ENCODE data around the gene SPEF2. TPM values are rescaled to one million over a fixed set of nuclear protein-coding genes. Genes with fewer than 3 reads are reported as not detected.
"Not testable (repeated sequence)": the region's sequence is repeated elsewhere in the genome, so short reads cannot be mapped to it uniquely, and the experiment has no call there.

The SPEF2 gene
- total RNA-seq, 2 experiments from 2014 or later, result 6.7 to 8.3 TPM

GRCh38 chr5:35832762-35833161 lies 215.1 kb downstream of the SPEF2 start:
- POLR2A ChIA-PET, result interaction anchor here (0.8 to 1.9 kb wide), 5 partner anchors 16 to 91 kb away, joined by 3 to 5 read pairs (median 4); partner anchors contain the start of gene IL7R

GRCh38 chr5:35833224-35833623 lies 215.6 kb downstream of the SPEF2 start:
- CTCF ChIA-PET, result interaction anchor here (0.8 to 1.8 kb wide), 4 partner anchors 11 to 216 kb away, joined by 3 to 9 read pairs (median 4); no protein-coding TSS in a partner anchor
- POLR2A ChIA-PET, result interaction anchor here (0.8 to 1.9 kb wide), 5 partner anchors 16 to 91 kb away, joined by 3 to 5 read pairs (median 4); partner anchors contain the start of gene IL7R

More at GRCh38 chr5:35832762-35833161, 215.1 kb downstream of the SPEF2 start:
- CTCF ChIA-PET, result interaction anchor here (0.8 to 1.8 kb wide), 4 partner anchors 11 to 216 kb away, joined by 3 to 9 read pairs (median 4); no protein-coding TSS in a partner anchor

- POLR2A ChIA-PET, result interaction anchor here (0.8 to 1.0 kb wide), 4 partner anchors 10 to 23 kb away, joined by 3 to 4 read pairs (median 4); no protein-coding TSS in a partner anchor
- CTCF ChIA-PET, result interaction anchor here (1.0 kb wide), 1 partner anchor 9 kb away, joined by 3 read pairs; no protein-coding TSS in a partner anchor
Observed at GRCh38 chr5:35835796-35836742, 218.4 kb downstream of the SPEF2 start.

- POLR2A ChIA-PET, result interaction anchor here (1.1 to 1.3 kb wide), 4 partner anchors 14 to 18 kb away, joined by 6 to 8 read pairs (median 7); partner anchors contain the start of gene IL7R
- CTCF ChIA-PET, result interaction anchor here (1.2 to 1.5 kb wide), 5 partner anchors 12 to 188 kb away, joined by 3 to 5 read pairs (median 5); partner anchors contain the start of gene IL7R
Observed at GRCh38 chr5:35838370-35839042, 220.8 kb downstream of the SPEF2 start.

GRCh38 chr5:35842856-35843255 lies 225.2 kb downstream of the SPEF2 start:
- ChIA-PET POLR2A (no interaction called here), CTCF (no interaction called here)

GRCh38 chr5:35845508-35845907 lies 227.8 kb downstream of the SPEF2 start:
- POLR2A ChIA-PET, CTCF ChIA-PET: not testable (repeated sequence)

- ChIA-PET POLR2A (no interaction called here), CTCF (no interaction called here)
Observed at GRCh38 chr5:35847491-35847890, 229.8 kb downstream of the SPEF2 start.

GRCh38 chr5:35847961-35848360 lies 230.3 kb downstream of the SPEF2 start:
- ChIA-PET CTCF (no interaction called here), POLR2A (no interaction called here)

- ChIA-PET POLR2A (interaction anchor here (0.7 kb wide), 1 partner anchor 122 kb away, joined by 4 read pairs; no protein-coding TSS in a partner anchor), CTCF (interaction anchor here (0.9 to 2.2 kb wide), 3 partner anchors 12 to 55 kb away, joined by 3 to 5 read pairs (median 3); no protein-coding TSS in a partner anchor)
Observed at GRCh38 chr5:35849860-35850259, 232.2 kb downstream of the SPEF2 start.

GRCh38 chr5:35850967-35851680 lies 233.5 kb downstream of the SPEF2 start:
- POLR2A ChIA-PET, result interaction anchor here (2.3 kb wide), 1 partner anchor 13 kb away, joined by 7 read pairs; no protein-coding TSS in a partner anchor
- CTCF ChIA-PET, result interaction anchor here (1.1 to 2.2 kb wide), 6 partner anchors 12 to 78 kb away, joined by 3 to 5 read pairs (median 4); no protein-coding TSS in a partner anchor

- CTCF ChIA-PET, result interaction anchor here (1.2 to 2.0 kb wide), 7 partner anchors 11 to 79 kb away, joined by 3 to 5 read pairs (median 4); no protein-coding TSS in a partner anchor
- POLR2A ChIA-PET, result interaction anchor here (0.7 to 2.3 kb wide), 7 partner anchors 12 to 226 kb away, joined by 3 to 7 read pairs (median 4); no protein-coding TSS in a partner anchor
Observed at GRCh38 chr5:35852084-35852734, 234.5 kb downstream of the SPEF2 start.

GRCh38 chr5:35852773-35853172 lies 235.1 kb downstream of the SPEF2 start:
- CTCF ChIA-PET, result interaction anchor here (1.3 to 2.0 kb wide), 4 partner anchors 11 to 75 kb away, joined by 3 to 5 read pairs (median 4); no protein-coding TSS in a partner anchor
- POLR2A ChIA-PET, result interaction anchor here (0.7 to 2.3 kb wide), 7 partner anchors 11 to 226 kb away, joined by 3 to 7 read pairs (median 4); no protein-coding TSS in a partner anchor

GRCh38 chr5:35853631-35854030 lies 236.0 kb downstream of the SPEF2 start:
- CTCF ChIA-PET, result interaction anchor here (0.7 to 1.7 kb wide), 7 partner anchors 16 to 236 kb away, joined by 3 to 4 read pairs (median 3); partner anchors contain the start of gene SPEF2
- POLR2A ChIA-PET, result interaction anchor here (0.9 to 2.3 kb wide), 8 partner anchors 15 to 388 kb away, joined by 3 to 8 read pairs (median 4); partner anchors contain the start of gene NADK2

- ChIA-PET POLR2A (interaction anchor here (0.6 to 1.4 kb wide), 8 partner anchors 10 to 388 kb away, joined by 3 to 8 read pairs (median 3); partner anchors contain the start of gene NADK2), CTCF (interaction anchor here (0.7 to 1.2 kb wide), 7 partner anchors 17 to 237 kb away, joined by 3 to 4 read pairs (median 3); partner anchors contain the start of gene SPEF2)
Observed at GRCh38 chr5:35854248-35854647, 236.6 kb downstream of the SPEF2 start.

- CTCF ChIA-PET, result interaction anchor here (0.9 to 1.2 kb wide), 2 partner anchors 71 to 75 kb away, joined by 3 to 4 read pairs; no protein-coding TSS in a partner anchor
- POLR2A ChIA-PET, result interaction anchor here (0.6 to 1.4 kb wide), 3 partner anchors 18 to 43 kb away, joined by 3 to 5 read pairs (median 4); no protein-coding TSS in a partner anchor
Observed at GRCh38 chr5:35855187-35855586, 237.5 kb downstream of the SPEF2 start.

- POLR2A ChIA-PET, result interaction anchor here (0.8 to 1.7 kb wide), 4 partner anchors 18 to 79 kb away, joined by 3 to 7 read pairs (median 4); no protein-coding TSS in a partner anchor
- CTCF ChIA-PET, result interaction anchor here (1.1 to 2.1 kb wide), 3 partner anchors 18 to 78 kb away, joined by 3 to 6 read pairs (median 5); no protein-coding TSS in a partner anchor
Observed at GRCh38 chr5:35856186-35856764, 238.6 kb downstream of the SPEF2 start.

All from activated CD8-positive, alpha-beta memory T cell treated with anti-CD3 and anti-CD28 coated beads for 36 hours (primary cell).